GM12872 (cell line): ENCODE results near the gene NBPF1.

ENCODE experiments used
- TF ChIP-seq, protein P1 (sequence below): IDR thresholded peaks from 3 replicates; pipeline ENCODE4 v1.5.1; 2011; ENCODE audit warnings: low read depth, mild to moderate bottlenecking, low read length, moderate library complexity; ENCODE audit not compliant: insufficient read depth

NBPF1 gene

DNA sequence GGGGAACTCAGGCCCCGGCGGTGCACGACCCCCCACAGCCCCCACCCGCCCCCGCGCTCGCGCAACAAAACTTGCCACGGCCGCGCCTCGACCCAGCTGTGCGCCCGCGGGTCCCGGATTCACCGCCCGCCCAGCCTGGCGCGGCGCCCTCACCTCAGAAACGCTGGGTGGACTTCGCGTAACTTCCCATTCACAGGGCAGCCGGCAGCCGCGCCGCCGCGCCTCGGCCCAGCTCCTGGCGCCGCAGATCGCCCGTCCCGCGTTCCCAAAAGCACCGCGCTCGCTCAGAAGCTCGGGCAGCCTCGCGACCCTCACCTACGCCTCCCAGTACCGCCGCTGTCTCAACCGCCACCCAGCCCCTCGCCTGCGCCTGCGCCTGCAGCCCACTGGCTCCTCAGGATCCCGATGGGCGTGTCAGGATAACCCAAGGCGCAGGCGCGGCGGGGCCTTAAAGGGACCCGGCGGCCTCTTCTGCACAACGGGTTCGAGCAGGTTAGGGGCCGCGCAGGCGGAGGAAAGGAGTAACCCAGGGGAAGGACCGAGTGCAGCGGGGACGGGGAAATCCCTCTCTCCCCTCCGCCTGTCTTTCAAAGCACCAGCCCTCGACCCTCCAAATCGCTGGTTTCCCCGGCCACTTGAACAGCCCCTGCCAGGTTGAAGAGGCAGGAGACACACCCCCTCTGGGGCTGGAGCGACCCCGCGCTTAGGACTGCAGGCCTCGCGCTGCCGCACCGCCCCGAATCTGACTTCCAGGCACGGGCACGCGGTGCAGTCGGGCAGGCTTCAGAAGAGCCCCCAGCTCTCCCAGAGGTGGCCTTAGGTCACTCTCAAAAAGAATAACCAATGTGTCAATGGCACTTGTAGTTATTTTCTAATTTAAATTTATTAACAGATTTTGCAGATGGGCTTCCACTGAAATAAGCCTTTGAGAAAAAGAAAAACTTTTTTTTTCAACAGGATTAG is at the start of gene NBPF1:
NBPF1 (minus strand) TSS at position 380 of the 963 bp plus-strand sequence.
- TF ChIP-seq, protein P1, sequence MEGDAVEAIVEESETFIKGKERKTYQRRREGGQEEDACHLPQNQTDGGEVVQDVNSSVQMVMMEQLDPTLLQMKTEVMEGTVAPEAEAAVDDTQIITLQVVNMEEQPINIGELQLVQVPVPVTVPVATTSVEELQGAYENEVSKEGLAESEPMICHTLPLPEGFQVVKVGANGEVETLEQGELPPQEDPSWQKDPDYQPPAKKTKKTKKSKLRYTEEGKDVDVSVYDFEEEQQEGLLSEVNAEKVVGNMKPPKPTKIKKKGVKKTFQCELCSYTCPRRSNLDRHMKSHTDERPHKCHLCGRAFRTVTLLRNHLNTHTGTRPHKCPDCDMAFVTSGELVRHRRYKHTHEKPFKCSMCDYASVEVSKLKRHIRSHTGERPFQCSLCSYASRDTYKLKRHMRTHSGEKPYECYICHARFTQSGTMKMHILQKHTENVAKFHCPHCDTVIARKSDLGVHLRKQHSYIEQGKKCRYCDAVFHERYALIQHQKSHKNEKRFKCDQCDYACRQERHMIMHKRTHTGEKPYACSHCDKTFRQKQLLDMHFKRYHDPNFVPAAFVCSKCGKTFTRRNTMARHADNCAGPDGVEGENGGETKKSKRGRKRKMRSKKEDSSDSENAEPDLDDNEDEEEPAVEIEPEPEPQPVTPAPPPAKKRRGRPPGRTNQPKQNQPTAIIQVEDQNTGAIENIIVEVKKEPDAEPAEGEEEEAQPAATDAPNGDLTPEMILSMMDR = no peak

DNA sequence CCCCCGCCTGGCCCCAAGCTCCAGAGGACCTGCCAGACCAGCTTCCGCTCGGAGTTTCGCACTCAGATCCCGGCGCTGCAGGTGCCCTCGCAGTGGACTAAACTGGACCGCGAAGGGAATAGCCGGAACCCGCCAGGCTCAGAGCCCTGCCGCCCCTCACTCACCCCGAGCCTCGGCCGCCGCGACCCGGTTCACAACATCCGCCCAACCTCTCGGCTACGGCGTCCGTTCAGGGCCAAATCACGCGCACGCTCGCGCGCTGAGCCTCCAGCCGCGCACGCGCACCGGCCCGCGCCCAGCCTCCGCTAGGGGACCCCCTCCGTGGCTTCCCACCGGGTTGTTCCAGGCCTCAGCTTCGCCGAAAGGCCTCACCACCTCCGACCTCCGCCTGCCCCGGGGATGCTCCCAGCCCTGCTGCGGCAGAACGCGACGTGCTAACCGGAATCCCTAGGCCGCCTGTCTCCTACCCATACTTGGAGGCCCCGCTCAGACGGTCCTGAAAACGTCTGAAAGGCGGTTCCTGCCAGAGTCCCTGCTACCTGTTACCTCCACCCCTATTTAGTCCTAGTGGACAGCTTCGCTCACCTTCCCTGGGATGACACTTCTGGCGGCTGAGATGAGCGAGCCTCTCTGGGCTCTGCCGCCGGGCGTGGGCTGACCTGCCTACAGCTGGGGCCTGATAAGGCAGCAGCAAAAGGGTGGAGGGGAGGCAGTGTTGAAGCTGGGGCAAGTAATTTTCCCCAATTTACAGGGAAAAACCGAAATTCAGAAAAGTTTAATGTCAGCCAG is 31.3 kb upstream of the NBPF1 start:
- TF ChIP-seq, protein P1 = peak; percentile 51

DNA sequence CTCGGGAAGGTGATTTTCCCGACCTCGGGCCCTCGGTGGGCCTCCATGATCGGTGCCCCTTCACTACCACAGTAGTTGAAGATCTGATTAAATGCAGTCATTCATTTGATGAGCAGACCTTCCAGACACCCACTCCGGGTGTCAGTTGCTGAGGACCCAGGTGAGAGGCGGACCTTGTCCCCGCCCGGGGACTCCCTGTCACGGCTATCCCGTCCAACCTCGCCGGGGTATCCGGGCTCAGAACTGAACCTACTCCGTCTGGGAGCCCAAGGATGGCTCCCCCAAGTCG is 30.8 kb upstream of the NBPF1 start:
- TF ChIP-seq, protein P1 = no peak

DNA sequence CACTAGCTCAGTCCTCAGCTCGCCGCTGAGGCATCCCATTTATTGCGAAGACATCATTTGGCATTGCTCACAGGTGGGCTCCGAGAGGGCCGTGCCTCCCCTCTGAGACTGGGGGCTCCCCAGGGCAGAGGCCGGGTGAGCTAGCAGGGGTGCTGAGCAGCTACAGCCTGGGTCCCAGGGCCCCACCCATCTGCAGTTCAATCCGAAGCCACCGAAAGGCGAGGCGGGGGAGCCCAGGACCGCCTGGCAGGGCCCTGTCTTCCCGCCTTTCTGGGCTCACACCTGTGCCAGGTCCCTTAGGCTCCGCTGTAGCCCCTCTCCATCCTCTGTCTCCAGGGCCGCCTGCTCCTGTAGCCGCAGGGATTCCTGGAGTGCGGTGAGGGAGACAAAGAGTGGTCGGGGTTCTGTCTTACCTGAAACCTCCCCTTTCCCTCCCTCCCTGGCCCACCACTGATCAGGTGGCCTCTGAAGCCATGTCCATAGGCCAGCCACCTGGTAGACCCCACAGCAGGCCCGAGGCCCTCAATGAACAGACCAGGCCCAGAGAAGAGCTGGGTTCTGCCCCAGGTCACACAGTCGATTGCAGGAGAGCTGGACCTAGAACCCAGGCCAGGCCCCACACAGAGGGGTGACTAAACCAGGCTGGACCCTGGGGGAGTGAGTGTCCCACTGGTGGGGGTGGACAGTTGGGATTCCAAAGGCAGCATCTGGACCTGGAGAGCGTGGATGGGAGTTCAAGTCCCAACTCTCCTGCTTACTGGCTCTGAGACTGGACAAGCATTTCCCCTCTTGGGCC is 18.1 kb upstream of the NBPF1 start:
- TF ChIP-seq, protein P1 = no peak

DNA sequence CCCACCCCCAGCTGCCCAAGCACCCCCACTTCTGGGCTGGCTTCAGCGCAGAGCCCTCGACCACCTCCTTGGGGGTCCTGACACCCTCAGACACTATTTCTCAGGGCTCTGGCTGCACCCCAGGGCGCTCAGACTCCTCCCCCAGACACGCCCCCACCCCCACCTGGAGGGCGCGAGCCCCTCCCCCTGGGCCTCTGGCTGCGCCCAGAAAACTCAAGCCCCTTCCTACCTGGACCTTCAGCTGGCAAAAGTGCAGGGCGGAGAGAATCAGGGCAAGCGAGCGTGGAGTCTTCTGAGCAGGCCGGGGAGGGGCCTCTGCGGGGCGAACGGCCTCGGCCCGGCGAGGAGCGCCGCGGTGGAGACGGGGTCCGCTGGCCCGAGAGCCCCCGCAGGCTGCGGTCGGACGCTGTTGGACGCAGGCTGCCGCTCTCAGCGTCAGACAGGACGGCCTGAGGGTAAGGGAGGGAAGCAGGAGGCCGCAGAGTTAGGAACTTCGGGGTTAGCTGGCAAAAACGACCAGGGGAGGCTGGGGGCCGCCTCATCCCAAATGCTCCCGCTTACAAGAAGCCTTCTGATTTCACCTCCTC is 17.4 kb upstream of the NBPF1 start:
- TF ChIP-seq, protein P1 = no peak

DNA sequence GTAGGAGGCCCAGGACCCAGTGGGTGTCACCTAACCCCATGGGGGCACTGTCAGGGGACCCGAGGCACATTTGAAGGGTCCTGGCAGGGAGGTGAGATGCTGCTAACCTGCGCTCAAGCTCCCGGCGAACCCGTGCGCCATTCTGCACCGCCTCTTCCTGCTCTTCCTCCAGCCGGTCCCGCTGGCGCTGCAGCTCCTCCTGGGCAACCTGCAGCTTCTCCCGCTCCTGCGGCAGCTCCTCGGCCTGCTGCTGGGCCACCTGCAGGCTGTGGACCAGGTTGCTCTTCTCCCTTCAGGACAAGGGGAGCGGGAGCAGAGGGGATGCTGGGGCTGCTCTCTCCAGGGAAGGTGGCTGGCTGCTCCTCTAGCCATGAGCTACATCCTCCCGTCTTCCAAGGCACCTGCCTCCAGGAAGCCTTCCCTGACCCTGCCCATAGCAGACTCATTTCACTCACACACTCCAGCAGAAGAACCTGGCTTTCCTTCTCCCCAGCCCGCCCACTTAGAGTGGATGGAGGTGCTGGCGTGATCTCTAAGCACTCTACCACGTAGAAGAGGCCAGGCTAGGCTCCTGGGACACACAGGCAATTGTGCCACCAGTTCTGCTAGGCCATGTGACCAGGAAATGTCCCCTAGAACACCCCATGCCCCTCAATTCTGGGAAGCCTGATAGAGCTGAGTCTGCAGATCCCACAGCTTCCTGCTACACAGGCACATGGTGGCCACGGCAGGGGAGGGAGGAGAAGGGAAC is 15.2 kb upstream of the NBPF1 start:
- TF ChIP-seq, protein P1 = no peak
